ENCODE measurements around the gene HSD17B4.
"Not testable (repeated sequence)": the region's sequence is repeated elsewhere in the genome, so short reads cannot be mapped to it uniquely, and the experiment has no call there.

GRCh38 chr5:119450627-119451026, 1.7 kb upstream of the HSD17B4 start:
- TF ChIP-seq, protein P1, sequence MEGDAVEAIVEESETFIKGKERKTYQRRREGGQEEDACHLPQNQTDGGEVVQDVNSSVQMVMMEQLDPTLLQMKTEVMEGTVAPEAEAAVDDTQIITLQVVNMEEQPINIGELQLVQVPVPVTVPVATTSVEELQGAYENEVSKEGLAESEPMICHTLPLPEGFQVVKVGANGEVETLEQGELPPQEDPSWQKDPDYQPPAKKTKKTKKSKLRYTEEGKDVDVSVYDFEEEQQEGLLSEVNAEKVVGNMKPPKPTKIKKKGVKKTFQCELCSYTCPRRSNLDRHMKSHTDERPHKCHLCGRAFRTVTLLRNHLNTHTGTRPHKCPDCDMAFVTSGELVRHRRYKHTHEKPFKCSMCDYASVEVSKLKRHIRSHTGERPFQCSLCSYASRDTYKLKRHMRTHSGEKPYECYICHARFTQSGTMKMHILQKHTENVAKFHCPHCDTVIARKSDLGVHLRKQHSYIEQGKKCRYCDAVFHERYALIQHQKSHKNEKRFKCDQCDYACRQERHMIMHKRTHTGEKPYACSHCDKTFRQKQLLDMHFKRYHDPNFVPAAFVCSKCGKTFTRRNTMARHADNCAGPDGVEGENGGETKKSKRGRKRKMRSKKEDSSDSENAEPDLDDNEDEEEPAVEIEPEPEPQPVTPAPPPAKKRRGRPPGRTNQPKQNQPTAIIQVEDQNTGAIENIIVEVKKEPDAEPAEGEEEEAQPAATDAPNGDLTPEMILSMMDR (IDR thresholded peaks at IDR 0.05), result not testable (repeated sequence)
- TF ChIP-seq ZFX (IDR thresholded peaks at IDR 0.05; ENCODE audit: borderline replicate concordance), result not testable (repeated sequence)

All from 22Rv1 (cell line).